22Rv1 (cell line): Measurements from ENCODE around the gene SRD5A2.

Source experiments
- CTCF ChIP-seq: fragments of 450-650 bp; IDR thresholded peaks from 2 replicates; pipeline ENCODE4 v1.5.1; 2017; ENCODE audit warnings: mild to moderate bottlenecking
- ZFX ChIP-seq: fragments of 450-650 bp; IDR thresholded peaks from 2 replicates; pipeline ENCODE4 v1.6.1; 2017; ENCODE audit warnings: antibody characterized with exemption, borderline replicate concordance

DNA sequence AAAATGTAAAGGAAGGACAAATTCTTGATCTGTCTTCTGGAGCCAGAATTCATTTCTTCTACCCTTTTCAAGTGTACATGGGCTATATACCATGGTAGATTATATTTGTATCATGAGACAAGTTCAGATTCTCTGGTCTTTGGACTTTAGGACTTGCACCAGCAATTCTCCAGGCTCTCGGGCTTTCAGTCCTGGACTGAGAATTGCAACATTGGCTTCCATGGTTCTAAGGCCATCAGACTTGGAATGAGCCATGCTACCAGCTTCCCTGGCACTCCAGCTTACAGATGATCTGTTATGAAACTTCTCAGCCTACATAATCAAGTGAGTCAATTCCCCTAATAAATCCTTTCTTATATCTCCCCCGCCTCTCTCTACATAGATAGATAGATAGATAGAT lies 33.3 kb downstream of the SRD5A2 start:
- TF ChIP-seq CTCF: no peak
- TF ChIP-seq ZFX: no peak
